ENCODE measurements around the gene PDE4D. TPM values are rescaled to one million over a fixed set of nuclear protein-coding genes. Genes with fewer than 3 reads are reported as not detected.

The PDE4D gene
- total RNA-seq, 1 experiment from 2014 or later = 2.4 TPM

GRCh38 chr5:59387127-59387526 is 506.4 kb downstream of the PDE4D start:
- intact Hi-C loops (cut with micrococcal nuclease; ENCODE audit: unreplicated experiment) (no loop called here), in situ Hi-C loops (cut with HindIII; ENCODE audit: low pct_unique_long_range_greater_than_20kb, low sequenced_read_pairs) (no loop called here)
- ATAC-seq (no peak), DNase-seq (ENCODE audit: low read depth, low spot score) (no peak)
- TF ChIP-seq TCF7L2 (IDR thresholded peaks at IDR 0.05; ENCODE audit: low read depth, low read length) (no peak), SIN3A (IDR thresholded peaks at IDR 0.05; ENCODE audit: borderline replicate concordance, insufficient read depth, low read depth, low read length) (no peak)
- TF ChIP-seq, protein P1, sequence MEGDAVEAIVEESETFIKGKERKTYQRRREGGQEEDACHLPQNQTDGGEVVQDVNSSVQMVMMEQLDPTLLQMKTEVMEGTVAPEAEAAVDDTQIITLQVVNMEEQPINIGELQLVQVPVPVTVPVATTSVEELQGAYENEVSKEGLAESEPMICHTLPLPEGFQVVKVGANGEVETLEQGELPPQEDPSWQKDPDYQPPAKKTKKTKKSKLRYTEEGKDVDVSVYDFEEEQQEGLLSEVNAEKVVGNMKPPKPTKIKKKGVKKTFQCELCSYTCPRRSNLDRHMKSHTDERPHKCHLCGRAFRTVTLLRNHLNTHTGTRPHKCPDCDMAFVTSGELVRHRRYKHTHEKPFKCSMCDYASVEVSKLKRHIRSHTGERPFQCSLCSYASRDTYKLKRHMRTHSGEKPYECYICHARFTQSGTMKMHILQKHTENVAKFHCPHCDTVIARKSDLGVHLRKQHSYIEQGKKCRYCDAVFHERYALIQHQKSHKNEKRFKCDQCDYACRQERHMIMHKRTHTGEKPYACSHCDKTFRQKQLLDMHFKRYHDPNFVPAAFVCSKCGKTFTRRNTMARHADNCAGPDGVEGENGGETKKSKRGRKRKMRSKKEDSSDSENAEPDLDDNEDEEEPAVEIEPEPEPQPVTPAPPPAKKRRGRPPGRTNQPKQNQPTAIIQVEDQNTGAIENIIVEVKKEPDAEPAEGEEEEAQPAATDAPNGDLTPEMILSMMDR (IDR thresholded peaks at IDR 0.05) = no peak
- no peak overlapping the region for H3K4me3 ChIP-seq (ENCODE audit: low read depth in 2 of 2, low read length in 2 of 2)
- ChIA-PET CTCF (no interaction called here), POLR2A (no interaction called here)
- H3K27ac ChIP-seq (ENCODE audit: low read length) = no peak overlapping the region
- no peaks in the 10 kb centered on the region for H3K36me3 ChIP-seq (ENCODE audit: control insufficient read depth, insufficient read depth, low read length)
- H3K4me1 ChIP-seq (ENCODE audit: control insufficient read depth, insufficient read depth, low read length) = no peaks in the 10 kb centered on the region
- BruUV-seq (replicated peaks) = no TSS peak
- no peaks in the 10 kb centered on the region; the same call in 1 of the 2 replicates for H3K27me3 ChIP-seq (ENCODE audit: control insufficient read depth, insufficient read depth, low read length)
- H3K9me3 ChIP-seq (ENCODE audit: control insufficient read depth, insufficient read depth, low read depth, low read length) = no peaks in the 10 kb centered on the region

GRCh38 chr5:59385700-59386099 is 507.8 kb downstream of the PDE4D start:
- Histone ChIP-seq H3K9me3 (ENCODE audit: control insufficient read depth, insufficient read depth, low read depth, low read length) (no peaks in the 10 kb centered on the region), H3K36me3 (ENCODE audit: control insufficient read depth, insufficient read depth, low read length) (no peaks in the 10 kb centered on the region), H3K4me3 (ENCODE audit: low read depth in 2 of 2, low read length in 2 of 2) (no peak overlapping the region), H3K27ac (ENCODE audit: low read length) (no peak overlapping the region), H3K4me1 (ENCODE audit: control insufficient read depth, insufficient read depth, low read length) (no peaks in the 10 kb centered on the region), H3K27me3 (ENCODE audit: control insufficient read depth, insufficient read depth, low read length) (no peaks in the 10 kb centered on the region; the same call in 1 of the 2 replicates)
- TF ChIP-seq, protein P1 (IDR thresholded peaks at IDR 0.05) = no peak
- TF ChIP-seq TCF7L2 (IDR thresholded peaks at IDR 0.05; ENCODE audit: low read depth, low read length) = no peak
- TF ChIP-seq SIN3A (IDR thresholded peaks at IDR 0.05; ENCODE audit: borderline replicate concordance, insufficient read depth, low read depth, low read length) = no peak
- no peak for TF ChIP-seq REST (IDR thresholded peaks at IDR 0.05; ENCODE audit: insufficient read depth in 1 of 2, low read depth in 2 of 2, low read length in 1 of 2)
- TF ChIP-seq POLR2AphosphoS5 (IDR thresholded peaks at IDR 0.05; ENCODE audit: low read depth, low read length) = no peak
- POLR2A ChIA-PET = no interaction called here
- BruUV-seq (replicated peaks) = no TSS peak
- in situ Hi-C loops (cut with HindIII; ENCODE audit: low pct_unique_long_range_greater_than_20kb, low sequenced_read_pairs) = no loop called here
- intact Hi-C loops (cut with micrococcal nuclease; ENCODE audit: unreplicated experiment) = no loop called here
- DNase-seq (ENCODE audit: low read depth, low spot score) (no peak), ATAC-seq (no peak)
- CTCF ChIA-PET = no interaction called here
